ENCODE data around the gene SHISA6.

- no peak for TF ChIP-seq CTCF (IDR thresholded peaks at IDR 0.05)
- TF ChIP-seq POLR2A (IDR thresholded peaks at IDR 0.05): no peak
These were observed 251.5 kb downstream of the SHISA6 start for GRCh38 chr17:11492511-11492910.

Measured in transverse colon (tissue), 3 donors.